ES-I3 (cell line): ENCODE data around the gene SLC25A45.

Source experiments
- H3K36me3 ChIP-seq: 2 replicates; pipeline ENCODE4 v1.6.1; 2013; ENCODE audit warnings: mild to moderate bottlenecking, low read length, control low read depth, moderate library complexity; ENCODE audit not compliant: insufficient read depth
- H3K4me1 ChIP-seq: 2 replicates; pipeline ENCODE4 v1.6.1; 2013; ENCODE audit warnings: mild to moderate bottlenecking, control low read depth, low read length; ENCODE audit not compliant: insufficient read depth
- H3K9ac ChIP-seq: 2 replicates; pipeline ENCODE4 v1.6.1; 2013; ENCODE audit warnings: low read depth, mild to moderate bottlenecking, low read length, moderate library complexity
- H3K9me3 ChIP-seq: 2 replicates; pipeline ENCODE4 v1.6.1; 2013; ENCODE audit warnings: mild to moderate bottlenecking, low read length, moderate library complexity; ENCODE audit not compliant: control insufficient read depth, insufficient read depth

Gene SLC25A45

GRCh38 chr11:65382033-65382803, at the start of gene SLC25A45:
SLC25A45 (minus strand) TSS chr11:65382646; CDS start chr11:65381951, 695 bp downstream.
- H3K4me1 ChIP-seq: peaks cover 22% of the 10 kb centered on the region; the same call in 1 of the 2 replicates
- no peaks in the 10 kb centered on the region for H3K36me3 ChIP-seq
- H3K9me3 ChIP-seq: no peaks in the 10 kb centered on the region
- peak within 1 kb of the TSS; percentile 39 for H3K9ac ChIP-seq

GRCh38 chr11:65431451-65432099, 49.1 kb upstream of the SLC25A45 start:
- H3K4me1 ChIP-seq: 0 out of 2 replicates have a peak, but pooled peaks cover 3% of the 10 kb centered on the region
- H3K9me3 ChIP-seq: no peaks in the 10 kb centered on the region
- H3K36me3 ChIP-seq: peaks cover 27% of the 10 kb centered on the region
- H3K9ac ChIP-seq: no peak overlapping the region

- H3K4me1 ChIP-seq: 0 out of 2 replicates have a peak, but pooled peaks cover 3% of the 10 kb centered on the region
- no peaks in the 10 kb centered on the region for H3K9me3 ChIP-seq
- H3K9ac ChIP-seq: no peak overlapping the region
- H3K36me3 ChIP-seq: peaks cover 24% of the 10 kb centered on the region
Observed at GRCh38 chr11:65430406-65431217, 48.2 kb upstream of the SLC25A45 start.

- H3K9ac ChIP-seq: no peak overlapping the region; the same call in 1 of the 2 replicates
- peaks cover 26% of the 10 kb centered on the region for H3K36me3 ChIP-seq
- H3K9me3 ChIP-seq: no peaks in the 10 kb centered on the region
- H3K4me1 ChIP-seq: 0 out of 2 replicates have a peak, but pooled peaks cover 3% of the 10 kb centered on the region
Observed at GRCh38 chr11:65429724-65430405, 47.4 kb upstream of the SLC25A45 start.

GRCh38 chr11:65429068-65429681, 46.7 kb upstream of the SLC25A45 start:
- H3K36me3 ChIP-seq: peaks cover 25% of the 10 kb centered on the region
- H3K4me1 ChIP-seq: 0 out of 2 replicates have a peak, but pooled peaks cover 3% of the 10 kb centered on the region
- H3K9ac ChIP-seq: no peak overlapping the region; the same call in 1 of the 2 replicates
- no peaks in the 10 kb centered on the region for H3K9me3 ChIP-seq

GRCh38 chr11:65428578-65429067, 46.2 kb upstream of the SLC25A45 start:
- 0 out of 2 replicates have a peak, but pooled peaks cover 3% of the 10 kb centered on the region for H3K4me1 ChIP-seq
- no peaks in the 10 kb centered on the region for H3K9me3 ChIP-seq
- peaks cover 27% of the 10 kb centered on the region for H3K36me3 ChIP-seq
- H3K9ac ChIP-seq: no peak overlapping the region; the same call in 1 of the 2 replicates

GRCh38 chr11:65427691-65428577, 45.5 kb upstream of the SLC25A45 start:
- Histone ChIP-seq H3K9me3 (no peaks in the 10 kb centered on the region), H3K4me1 (0 out of 2 replicates have a peak, but pooled peaks cover 3% of the 10 kb centered on the region), H3K36me3 (peaks cover 29% of the 10 kb centered on the region), H3K9ac (peak overlapping the region; percentile 87; the same call in 1 of the 2 replicates)

GRCh38 chr11:65426839-65427690, 44.6 kb upstream of the SLC25A45 start:
- Histone ChIP-seq H3K9ac (peak overlapping the region; percentile 87; the same call in 1 of the 2 replicates), H3K4me1 (0 out of 2 replicates have a peak, but pooled peaks cover 3% of the 10 kb centered on the region), H3K36me3 (peaks cover 29% of the 10 kb centered on the region), H3K9me3 (no peaks in the 10 kb centered on the region)

GRCh38 chr11:65425971-65426838, 43.8 kb upstream of the SLC25A45 start:
- 0 out of 2 replicates have a peak, but pooled peaks cover 3% of the 10 kb centered on the region for H3K4me1 ChIP-seq
- no peaks in the 10 kb centered on the region for H3K9me3 ChIP-seq
- H3K36me3 ChIP-seq: peaks cover 26% of the 10 kb centered on the region
- peak overlapping the region; percentile 87; the same call in 1 of the 2 replicates for H3K9ac ChIP-seq

GRCh38 chr11:65425105-65425970, 42.9 kb upstream of the SLC25A45 start:
- Histone ChIP-seq H3K36me3 (peaks cover 26% of the 10 kb centered on the region), H3K9me3 (no peaks in the 10 kb centered on the region), H3K4me1 (peaks cover 9% of the 10 kb centered on the region), H3K9ac (peak overlapping the region; percentile 87)
